Nephron progenitor cell (in vitro differentiated cells): ENCODE results near the gene WIPF2.
"Not testable (repeated sequence)": the region's sequence is repeated elsewhere in the genome, so short reads cannot be mapped to it uniquely, and the experiment has no call there.

Experiments used
- DNase-seq: peaks from one replicate; pipeline ENCODE4 v3.0.0; 2021
- H3K27ac Mint-ChIP-seq: 2 replicates; pipeline ENCODE4 v1.8.0; 2021; ENCODE audit warnings: mild to moderate bottlenecking, moderate library complexity, mixed read lengths
- H3K27me3 Mint-ChIP-seq: 2 replicates; pipeline ENCODE4 v1.8.0; 2021; ENCODE audit warnings: mild to moderate bottlenecking, low read depth, mixed read lengths; ENCODE audit not compliant: poor library complexity
- H3K36me3 Mint-ChIP-seq: 2 replicates; pipeline ENCODE4 v1.8.0; 2021; ENCODE audit warnings: low read depth, mixed read lengths
- H3K4me1 Mint-ChIP-seq: 2 replicates; pipeline ENCODE4 v1.8.0; 2021; ENCODE audit warnings: mixed read lengths
- H3K4me3 Mint-ChIP-seq: 2 replicates; pipeline ENCODE4 v1.8.0; 2021; ENCODE audit warnings: mild to moderate bottlenecking, moderate library complexity, mixed read lengths
- H3K9me3 Mint-ChIP-seq: 2 replicates; pipeline ENCODE4 v1.8.0; 2021; ENCODE audit warnings: mild to moderate bottlenecking, moderate library complexity, mixed read lengths
- TF ChIP-seq, protein P1 (sequence below): fragments of 200-600 bp; sonication (generic); IDR thresholded peaks from 2 replicates; pipeline ENCODE4 v1.5.0; 2021; ENCODE audit warnings: antibody characterized with exemption

The WIPF2 gene

DNA sequence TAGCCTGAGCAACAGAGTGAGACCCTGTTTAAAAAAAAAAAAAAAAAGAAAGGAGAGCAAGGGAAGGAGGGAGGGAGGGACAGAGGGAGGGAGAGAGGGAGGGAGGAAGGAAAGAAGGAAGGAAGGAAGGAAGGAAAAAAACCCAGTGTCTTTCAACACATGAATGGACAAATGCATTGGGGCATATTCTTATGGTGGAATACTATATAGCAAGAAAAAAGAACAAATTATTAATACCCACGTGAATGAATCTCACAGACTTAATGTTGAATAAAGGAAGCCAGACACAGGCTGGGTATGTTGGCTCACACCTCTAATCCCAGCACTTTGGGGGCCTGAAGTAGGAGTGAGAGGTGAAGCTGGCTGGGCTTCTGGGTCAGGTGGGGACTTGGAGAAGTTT, 21.6 kb upstream of the WIPF2 start:
- DNase-seq: no peak
- Mint-ChIP-seq H3K4me3 (no peak overlapping the region), H3K9me3 (no peaks in the 10 kb centered on the region), H3K27ac (no peak overlapping the region), H3K36me3 (peaks cover 10% of the 10 kb centered on the region), H3K27me3 (peaks cover 7% of the 10 kb centered on the region), H3K4me1 (peaks cover 33% of the 10 kb centered on the region)
- TF ChIP-seq, protein P1, sequence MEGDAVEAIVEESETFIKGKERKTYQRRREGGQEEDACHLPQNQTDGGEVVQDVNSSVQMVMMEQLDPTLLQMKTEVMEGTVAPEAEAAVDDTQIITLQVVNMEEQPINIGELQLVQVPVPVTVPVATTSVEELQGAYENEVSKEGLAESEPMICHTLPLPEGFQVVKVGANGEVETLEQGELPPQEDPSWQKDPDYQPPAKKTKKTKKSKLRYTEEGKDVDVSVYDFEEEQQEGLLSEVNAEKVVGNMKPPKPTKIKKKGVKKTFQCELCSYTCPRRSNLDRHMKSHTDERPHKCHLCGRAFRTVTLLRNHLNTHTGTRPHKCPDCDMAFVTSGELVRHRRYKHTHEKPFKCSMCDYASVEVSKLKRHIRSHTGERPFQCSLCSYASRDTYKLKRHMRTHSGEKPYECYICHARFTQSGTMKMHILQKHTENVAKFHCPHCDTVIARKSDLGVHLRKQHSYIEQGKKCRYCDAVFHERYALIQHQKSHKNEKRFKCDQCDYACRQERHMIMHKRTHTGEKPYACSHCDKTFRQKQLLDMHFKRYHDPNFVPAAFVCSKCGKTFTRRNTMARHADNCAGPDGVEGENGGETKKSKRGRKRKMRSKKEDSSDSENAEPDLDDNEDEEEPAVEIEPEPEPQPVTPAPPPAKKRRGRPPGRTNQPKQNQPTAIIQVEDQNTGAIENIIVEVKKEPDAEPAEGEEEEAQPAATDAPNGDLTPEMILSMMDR: no peak

DNA sequence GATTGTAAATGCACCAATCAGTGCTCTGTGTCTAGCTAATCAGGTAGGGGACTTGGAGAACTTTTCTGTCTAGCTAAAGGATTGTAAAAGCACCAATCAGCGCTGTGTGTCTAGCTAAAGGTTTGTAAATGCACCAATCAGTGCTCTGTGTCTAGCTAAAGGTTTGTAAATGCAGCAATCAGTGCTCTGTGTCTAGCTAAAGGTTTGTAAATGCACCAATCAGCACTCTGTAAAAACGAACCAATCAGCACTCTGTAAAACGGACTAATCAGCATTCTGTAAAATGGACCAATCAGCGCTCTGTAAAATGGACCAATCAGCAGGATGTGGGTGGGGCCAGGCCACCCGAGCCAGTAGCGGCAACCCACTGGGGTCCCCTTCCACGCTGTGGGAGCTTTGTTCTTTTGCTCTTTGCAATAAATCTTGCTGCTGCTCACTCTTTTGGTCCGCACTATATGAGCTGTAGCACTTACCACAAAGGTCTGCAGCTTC, 21.1 kb upstream of the WIPF2 start:
- peaks cover 28% of the 10 kb centered on the region for H3K4me1 Mint-ChIP-seq
- not testable (repeated sequence) for H3K36me3 Mint-ChIP-seq, H3K27ac Mint-ChIP-seq, DNase-seq, H3K4me3 Mint-ChIP-seq, H3K27me3 Mint-ChIP-seq, H3K9me3 Mint-ChIP-seq

DNA sequence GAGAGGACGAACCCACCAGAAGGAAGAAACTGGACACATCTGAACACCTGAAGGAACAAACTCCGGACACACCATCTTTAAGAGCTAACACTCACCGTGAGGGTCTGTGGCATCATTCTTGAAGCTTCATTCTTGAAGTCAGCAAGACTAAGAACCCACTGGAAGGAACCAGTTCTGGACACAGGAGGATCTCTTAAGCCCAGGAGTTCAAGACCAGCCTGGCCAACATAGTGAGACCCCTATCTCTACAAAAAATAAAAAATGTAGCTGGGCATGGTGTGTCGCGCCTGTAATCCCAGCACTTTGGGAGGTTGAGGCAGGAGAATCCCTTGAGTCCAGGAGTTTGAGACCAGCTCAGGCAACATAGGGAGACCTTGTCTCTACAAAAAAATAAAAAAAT, 20.5 kb upstream of the WIPF2 start:
- DNase-seq: no peak
- Mint-ChIP-seq H3K9me3 (no peaks in the 10 kb centered on the region), H3K27ac (no peak overlapping the region), H3K27me3 (peaks cover 10% of the 10 kb centered on the region), H3K4me1 (peaks cover 28% of the 10 kb centered on the region), H3K4me3 (no peak overlapping the region), H3K36me3 (peaks cover 6% of the 10 kb centered on the region)
- TF ChIP-seq, protein P1: no peak

DNA sequence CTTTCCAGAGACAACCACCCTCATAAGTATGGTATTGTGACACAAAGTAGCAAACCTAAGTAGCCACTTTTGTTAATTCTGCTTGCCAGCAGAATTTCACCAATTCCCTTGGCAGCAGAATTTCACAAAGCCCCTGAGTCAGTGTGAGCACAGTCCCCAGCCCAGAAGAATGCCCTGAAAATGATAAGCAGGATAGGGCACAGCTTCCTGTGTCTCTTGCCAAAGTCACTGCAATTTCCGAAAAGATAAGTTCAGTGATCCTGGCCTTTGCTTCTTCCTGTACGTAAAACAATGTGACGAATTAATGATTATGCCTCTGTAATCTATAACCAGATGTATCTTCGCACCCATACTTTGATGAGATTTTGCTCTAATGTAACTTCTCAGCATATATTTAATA, 16.0 kb upstream of the WIPF2 start:
- no peak for DNase-seq
- no peaks in the 10 kb centered on the region for H3K36me3 Mint-ChIP-seq

DNA sequence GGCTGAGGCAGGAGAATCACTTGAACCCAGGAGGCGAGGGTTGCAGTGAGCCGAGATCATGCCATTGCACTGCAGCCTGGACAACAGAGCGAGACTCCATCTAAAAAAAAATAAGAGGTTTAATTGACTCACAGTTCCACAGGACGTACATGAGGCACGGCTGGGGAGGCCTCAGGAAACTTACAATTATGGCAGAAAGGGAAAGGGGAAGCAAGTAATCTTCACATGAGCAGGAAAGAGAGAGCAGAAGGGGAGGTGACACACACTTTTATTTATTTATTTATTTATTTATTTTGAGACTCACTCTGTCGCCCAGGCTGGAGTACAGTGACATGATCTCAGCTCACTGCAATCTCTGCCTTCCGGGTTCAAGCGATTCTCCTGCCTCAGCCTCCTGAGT, 12.9 kb upstream of the WIPF2 start:
- not testable (repeated sequence) for DNase-seq, H3K4me3 Mint-ChIP-seq, H3K27ac Mint-ChIP-seq, H3K9me3 Mint-ChIP-seq, H3K36me3 Mint-ChIP-seq
- Mint-ChIP-seq H3K4me1 (peaks cover 24% of the 10 kb centered on the region), H3K27me3 (peaks cover 13% of the 10 kb centered on the region)

More for the DNA sequence above, 16.0 kb upstream of the WIPF2 start:
- H3K27ac Mint-ChIP-seq: no peak overlapping the region
- H3K4me3 Mint-ChIP-seq: no peak overlapping the region
- H3K4me1 Mint-ChIP-seq: peaks cover 19% of the 10 kb centered on the region
- TF ChIP-seq, protein P1: no peak
- no peaks in the 10 kb centered on the region for H3K9me3 Mint-ChIP-seq
- peaks cover 17% of the 10 kb centered on the region for H3K27me3 Mint-ChIP-seq

DNA sequence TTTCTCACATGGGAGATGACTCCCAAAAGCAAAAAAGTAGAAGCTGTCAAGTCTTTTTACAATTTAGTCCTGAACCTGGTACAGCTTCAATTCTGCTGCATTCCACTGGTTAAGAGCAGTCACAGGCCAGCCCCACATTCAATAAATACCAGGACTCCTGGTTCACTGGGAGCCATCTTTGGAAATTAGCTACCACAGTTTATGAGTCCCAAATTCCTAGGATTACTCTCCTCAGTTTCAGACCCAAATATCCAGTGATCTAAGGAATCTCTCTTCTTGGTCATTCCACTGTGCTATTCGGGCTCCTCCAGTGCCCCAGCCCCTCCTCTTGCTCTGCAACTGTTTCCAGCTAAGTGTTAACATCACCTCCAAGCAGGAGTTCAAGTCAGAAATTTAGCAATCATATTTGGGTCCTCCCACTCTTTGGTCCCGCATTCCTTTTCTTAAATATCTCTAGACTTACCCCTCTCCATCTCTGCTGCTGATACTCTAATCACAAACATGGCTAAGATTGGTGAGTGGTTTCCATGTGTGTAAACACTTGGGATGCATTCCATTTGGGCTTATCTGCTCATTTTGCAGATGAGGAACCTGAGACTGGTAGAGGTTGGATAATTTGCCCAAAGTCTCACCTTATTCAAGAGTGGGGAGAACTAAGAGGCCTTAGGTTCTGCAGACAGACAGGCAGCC, 9.6 kb upstream of the WIPF2 start:
- no peak for DNase-seq
- H3K4me3 Mint-ChIP-seq: no peak overlapping the region
- peak overlapping the region; percentile 73 for H3K27ac Mint-ChIP-seq
- TF ChIP-seq, protein P1: no peak
- H3K9me3 Mint-ChIP-seq: no peaks in the 10 kb centered on the region
- H3K27me3 Mint-ChIP-seq: peaks cover 5% of the 10 kb centered on the region
- peaks cover 19% of the 10 kb centered on the region for H3K4me1 Mint-ChIP-seq
- no peaks in the 10 kb centered on the region for H3K36me3 Mint-ChIP-seq

DNA sequence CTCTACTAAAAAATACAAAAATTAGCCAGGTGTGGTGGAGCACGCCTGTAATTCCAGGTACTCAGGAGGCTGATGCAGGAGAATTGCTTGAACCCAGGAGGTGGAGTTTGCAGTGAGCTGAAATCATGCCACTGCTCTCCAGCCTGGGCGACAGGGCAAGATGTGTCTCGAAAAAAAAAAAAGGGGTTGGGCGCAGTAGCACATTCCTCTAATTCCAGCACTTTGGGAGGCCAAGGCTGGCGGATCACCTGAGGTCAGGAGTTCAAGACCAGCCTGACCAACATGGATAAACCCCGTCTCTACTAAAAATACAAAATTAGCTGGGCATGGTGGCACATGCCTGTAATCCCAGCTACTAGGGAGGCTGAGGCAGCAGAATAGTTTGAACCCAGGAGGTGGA, 5.2 kb upstream of the WIPF2 start:
- H3K4me1 Mint-ChIP-seq: peaks cover 21% of the 10 kb centered on the region
- not testable (repeated sequence) for H3K36me3 Mint-ChIP-seq, DNase-seq, H3K9me3 Mint-ChIP-seq, H3K27me3 Mint-ChIP-seq, H3K27ac Mint-ChIP-seq, H3K4me3 Mint-ChIP-seq
